LNCaP clone FGC (cell line): ENCODE measurements around the gene PER3.

Experiments
- DNase-seq: peaks from one replicate; pipeline ENCODE4 v3.0.0-alpha.2; 2011; ENCODE audit warnings: low read depth
- H3K4me3 ChIP-seq: 2 replicates; pipeline ENCODE4 v1.5.1; 2011; ENCODE audit warnings: mild to moderate bottlenecking, low read depth, low read length, control low read depth
- TF ChIP-seq, protein P1 (sequence below): IDR thresholded peaks from 2 replicates; pipeline ENCODE4 v1.5.1; 2012; ENCODE audit warnings: mild to moderate bottlenecking; ENCODE audit not compliant: control insufficient read depth, insufficient read depth; ENCODE audit errors: extremely low read depth

The PER3 gene

DNA sequence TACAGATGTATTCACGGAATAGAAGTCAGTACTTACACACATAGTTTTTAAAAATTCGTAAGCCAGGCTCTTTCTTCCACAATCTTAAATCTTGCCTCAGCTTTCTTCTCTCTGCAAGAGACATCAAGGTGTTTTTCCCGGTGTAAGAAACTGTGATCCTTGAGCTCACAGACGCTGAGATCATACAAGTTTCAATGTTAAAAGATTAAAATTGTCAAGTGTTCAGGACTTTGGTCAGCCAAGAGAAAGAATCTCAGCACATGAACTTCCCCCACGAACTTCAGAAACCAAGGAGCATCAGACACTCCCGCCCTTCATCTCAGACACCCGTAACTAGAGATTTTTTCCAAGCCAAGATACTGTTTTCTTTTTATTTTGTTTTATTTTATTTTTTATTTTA lies 62.6 kb downstream of the PER3 start:
- no peak for DNase-seq
- H3K4me3 ChIP-seq = no peak overlapping the region
- TF ChIP-seq, protein P1, sequence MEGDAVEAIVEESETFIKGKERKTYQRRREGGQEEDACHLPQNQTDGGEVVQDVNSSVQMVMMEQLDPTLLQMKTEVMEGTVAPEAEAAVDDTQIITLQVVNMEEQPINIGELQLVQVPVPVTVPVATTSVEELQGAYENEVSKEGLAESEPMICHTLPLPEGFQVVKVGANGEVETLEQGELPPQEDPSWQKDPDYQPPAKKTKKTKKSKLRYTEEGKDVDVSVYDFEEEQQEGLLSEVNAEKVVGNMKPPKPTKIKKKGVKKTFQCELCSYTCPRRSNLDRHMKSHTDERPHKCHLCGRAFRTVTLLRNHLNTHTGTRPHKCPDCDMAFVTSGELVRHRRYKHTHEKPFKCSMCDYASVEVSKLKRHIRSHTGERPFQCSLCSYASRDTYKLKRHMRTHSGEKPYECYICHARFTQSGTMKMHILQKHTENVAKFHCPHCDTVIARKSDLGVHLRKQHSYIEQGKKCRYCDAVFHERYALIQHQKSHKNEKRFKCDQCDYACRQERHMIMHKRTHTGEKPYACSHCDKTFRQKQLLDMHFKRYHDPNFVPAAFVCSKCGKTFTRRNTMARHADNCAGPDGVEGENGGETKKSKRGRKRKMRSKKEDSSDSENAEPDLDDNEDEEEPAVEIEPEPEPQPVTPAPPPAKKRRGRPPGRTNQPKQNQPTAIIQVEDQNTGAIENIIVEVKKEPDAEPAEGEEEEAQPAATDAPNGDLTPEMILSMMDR = no peak

DNA sequence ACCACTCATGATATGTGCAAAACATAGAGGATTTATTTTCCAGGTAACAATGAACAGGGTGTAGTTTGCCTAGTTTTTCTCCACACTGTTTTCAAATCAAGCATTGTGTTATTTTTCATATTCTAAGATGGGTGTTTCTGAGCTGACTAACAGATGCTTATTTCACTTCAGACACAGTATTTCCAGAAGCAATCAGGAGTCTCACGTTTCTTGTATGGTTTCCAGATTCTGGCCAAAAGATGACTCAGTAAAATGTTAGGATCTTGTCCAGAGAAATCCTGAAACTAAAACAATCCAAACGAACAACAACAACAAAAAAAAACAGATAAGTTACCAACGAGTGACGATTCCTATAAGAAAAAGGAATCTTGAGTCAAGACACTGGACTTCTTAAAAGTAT lies 63.5 kb downstream of the PER3 start:
- no peak overlapping the region for H3K4me3 ChIP-seq
- TF ChIP-seq, protein P1 = no peak
- no peak for DNase-seq

DNA sequence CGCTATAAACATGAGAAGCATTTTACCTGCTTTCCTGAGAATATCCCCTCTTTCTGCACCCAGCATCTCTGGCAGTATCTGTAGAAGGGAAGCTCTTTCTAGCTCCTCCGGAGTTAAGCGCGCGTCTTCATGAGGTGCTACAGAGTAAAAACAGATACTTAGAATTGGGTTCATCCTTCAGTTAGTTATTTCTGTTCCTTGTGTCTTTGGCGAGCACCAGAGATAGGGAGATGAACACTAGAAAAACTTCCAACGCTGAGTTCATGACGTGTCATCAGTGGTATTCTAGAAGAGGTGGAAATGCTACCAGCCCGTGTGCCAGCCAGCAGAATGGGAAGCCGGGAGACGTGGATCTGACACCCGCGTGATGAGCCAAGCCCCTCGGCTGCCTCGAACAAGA lies 66.7 kb downstream of the PER3 start:
- no peak for DNase-seq
- H3K4me3 ChIP-seq = no peak overlapping the region
- TF ChIP-seq, protein P1 = no peak

DNA sequence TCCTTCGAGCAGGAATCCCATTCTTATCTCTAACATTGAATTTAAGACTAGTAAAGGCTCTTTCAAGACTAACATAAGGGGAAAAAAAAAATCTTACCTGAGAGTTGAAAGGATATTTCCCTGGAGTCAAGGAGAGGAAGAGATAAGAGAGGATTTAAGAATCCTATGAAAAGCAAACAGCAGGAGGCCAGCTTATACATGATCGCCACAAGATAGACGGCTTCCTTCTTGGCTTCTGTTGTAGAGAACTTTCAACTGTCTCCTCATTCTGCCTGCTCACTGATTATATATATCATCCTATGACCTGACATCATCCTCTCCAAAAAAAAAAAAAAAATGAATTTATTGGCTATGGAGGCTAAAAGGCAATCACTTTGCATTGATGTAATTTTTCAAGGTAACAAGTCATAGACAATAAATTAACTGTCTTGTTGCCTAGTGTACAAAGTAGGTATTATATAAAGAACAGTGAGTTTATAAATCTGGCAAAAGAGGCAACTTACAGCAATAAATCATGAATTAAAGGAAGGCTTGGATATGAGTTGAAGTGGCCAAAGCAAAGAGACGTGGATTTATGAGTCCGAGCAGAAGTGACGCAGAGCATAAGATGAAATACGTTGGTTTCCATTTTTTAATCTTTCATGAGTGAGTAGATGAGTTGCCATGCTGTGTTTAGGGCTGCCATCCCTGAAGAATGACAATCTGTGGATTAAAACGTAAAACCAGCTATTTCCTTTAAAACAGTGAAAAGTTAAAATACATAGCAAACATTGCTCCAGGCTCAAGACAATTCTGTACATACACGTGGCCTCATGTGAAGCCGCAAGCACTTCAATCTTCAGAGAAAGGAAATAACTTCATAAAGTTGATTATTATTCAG lies 69.0 kb downstream of the PER3 start, which contains the start of gene UTS2:
Gene UTS2, minus strand, starts transcription at position 262 of the 880 bp plus-strand sequence. Its CDS starts 62 bp downstream, at position 200.
- no peak within 1 kb of the TSS for H3K4me3 ChIP-seq
- peak; percentile 18 for DNase-seq
- TF ChIP-seq, protein P1 = no peak

DNA sequence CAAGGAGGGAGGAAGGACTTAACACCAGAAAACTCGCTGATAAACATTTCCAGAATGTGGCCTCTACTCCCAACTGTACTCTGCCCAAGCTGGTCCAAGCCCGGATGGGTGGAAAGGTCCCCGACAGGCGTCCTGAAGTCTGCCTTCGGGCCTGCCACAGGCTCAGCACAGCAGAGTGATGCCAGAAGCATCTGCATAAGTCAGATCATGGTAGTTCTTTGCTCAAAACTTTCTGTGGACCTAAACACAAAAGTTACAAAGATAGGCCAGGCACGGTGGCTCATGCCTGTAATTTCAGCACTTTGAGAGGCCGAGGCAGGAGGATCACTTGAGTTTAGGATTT lies 69.6 kb downstream of the PER3 start:
- TF ChIP-seq, protein P1 = no peak
- no peak overlapping the region for H3K4me3 ChIP-seq
- no peak for DNase-seq

DNA sequence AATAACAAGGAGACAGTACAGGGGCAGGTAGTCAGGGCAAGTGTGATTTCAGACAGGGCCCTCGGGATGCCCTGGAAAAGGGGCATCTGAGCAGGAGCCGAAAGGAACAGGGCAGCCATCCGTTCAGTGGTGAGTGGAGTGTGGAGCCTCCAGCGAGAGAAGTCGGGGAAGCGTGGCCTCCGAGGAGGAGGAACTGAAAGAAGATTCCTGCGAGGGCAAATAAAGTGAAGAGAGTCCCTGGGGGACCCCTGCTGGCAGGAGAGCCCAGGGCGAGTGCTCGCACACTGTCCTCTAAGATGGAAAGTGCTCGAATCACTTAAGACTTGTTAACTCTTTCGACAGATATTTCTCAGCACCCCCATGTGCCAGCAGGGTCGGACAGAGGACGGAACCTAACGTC lies 72.3 kb downstream of the PER3 start:
- no peak for DNase-seq
- TF ChIP-seq, protein P1 = no peak
- H3K4me3 ChIP-seq = no peak overlapping the region

DNA sequence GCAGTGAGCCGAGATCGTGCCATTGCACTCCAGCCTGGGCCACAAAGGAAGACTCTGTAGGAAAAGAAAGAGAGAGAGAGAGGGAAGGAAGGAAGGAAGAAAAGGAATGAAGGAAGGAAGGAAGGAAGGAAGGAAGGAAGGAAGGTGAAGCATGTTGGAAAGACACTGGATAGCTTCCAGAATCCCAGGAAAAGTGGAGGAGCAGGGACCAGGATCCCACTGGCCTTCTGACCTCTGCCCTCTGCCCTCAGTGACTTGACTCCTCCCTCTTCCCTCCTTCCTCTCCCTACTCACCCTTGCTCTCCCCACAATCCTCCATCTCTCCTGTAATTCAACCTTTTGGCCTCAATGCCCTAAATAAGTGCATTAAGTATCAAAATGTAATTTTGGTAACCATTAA lies 72.9 kb downstream of the PER3 start:
- H3K4me3 ChIP-seq = no peak overlapping the region
- DNase-seq = no peak
- TF ChIP-seq, protein P1 = no peak
